Heart right ventricle (tissue), 16 donors: ENCODE data around the gene RP2. TPM values are rescaled to one million over a fixed set of nuclear protein-coding genes. Genes with fewer than 3 reads are reported as not detected.

Experiments used
- ATAC-seq, 8 donors: fragments of 200-7000 bp; cut with Tn5 transposase; one replicate each; pipeline ENCODE4 v1.9.1; 2020; ENCODE audit warnings: mild to moderate bottlenecking in 8 of 8, moderate library complexity in 8 of 8, moderate number of reproducible peaks in 1 of 8
- DNase-seq, 2 donors: peaks; one replicate each; pipeline ENCODE4 v3.0.0-alpha.2; 2020
- H3K27ac ChIP-seq, 10 donors: fragments of 200-600 bp; sonication (generic) in 2 of 10; one replicate each; pipeline versions ENCODE4 v1.5.0 to v1.8.0; 2020 to 2022; ENCODE audit warnings: mild to moderate bottlenecking in 3 of 10
- H3K27me3 ChIP-seq, 7 donors: fragments of 200-600 bp; one replicate each; pipeline ENCODE4 v1.8.0; 2021 to 2022; ENCODE audit warnings: mild to moderate bottlenecking in 2 of 7
- H3K36me3 ChIP-seq, 9 donors: fragments of 200-600 bp; sonication (generic) in 1 of 9; one replicate each; pipeline versions ENCODE4 v1.5.0 to v1.8.0; 2020 to 2022; ENCODE audit warnings: mild to moderate bottlenecking in 2 of 9
- H3K4me1 ChIP-seq, 9 donors: fragments of 200-600 bp; sonication (generic) in 1 of 9; one replicate each; pipeline versions ENCODE4 v1.5.0 to v1.8.0; 2020 to 2022; ENCODE audit warnings: mild to moderate bottlenecking in 4 of 9
- H3K4me3 ChIP-seq, 10 donors: fragments of 200-600 bp; sonication (generic) in 2 of 10; one replicate each; pipeline versions ENCODE4 v1.5.0 to v1.8.0; 2020 to 2022; ENCODE audit warnings: mild to moderate bottlenecking in 7 of 10, moderate library complexity in 2 of 10
- H3K9me3 ChIP-seq, 11 donors: fragments of 200-600 bp in 10 of 11; sonication (generic) in 2 of 11; one replicate each; pipeline versions ENCODE4 v1.5.0 to v1.8.0; 2013 to 2022; ENCODE audit warnings: mild to moderate bottlenecking in 2 of 11, control low read depth in 1 of 11, moderate library complexity in 1 of 11
- CTCF ChIP-seq, 9 donors: fragments of 200-600 bp; sonication (generic) in 2 of 9; IDR thresholded peaks; one replicate each; pipeline versions ENCODE4 v1.5.0 to v1.8.0; 2021 to 2022; ENCODE audit warnings: antibody characterized with exemption in 9 of 9, mild to moderate bottlenecking in 5 of 9, moderate library complexity in 1 of 9
- WGBS, 2 donors: extraction: QIAGEN DNeasy Blood & Tissue Kit; methylation state at CpG; one replicate each; pipeline ENCODE4 v1.1.7; 2013; ENCODE audit warnings: inconsistent platforms in 1 of 2; 5-methylcytosine and 5-hydroxymethylcytosine counted together
- intact Hi-C, 10 donors: fragments of 100-400 bp; cut with DNase I; formaldehyde crosslinking; loops; one replicate each; pipeline versions ENCODE4 v1.11.1 to v1.14.2; 2022
- polyA plus RNA-seq, 2 donors: library from polyadenylated mRNA; stranded (reverse); fragments of 200-250 nt; gene quantifications; one replicate each; pipeline ENCODE4 v1.2.3, GENCODE V29; 2013
- total RNA-seq, 10 donors: library from RNA; stranded (reverse); fragmentation: NEBNext Ultra II Directional in 3 of 10; extraction: Animal tissue kit (Norgen Biotek cat#: 25700) in 3 of 10; gene quantifications; one replicate each; pipeline versions ENCODE4 v1.2.1 to v1.2.4, GENCODE V29; 2021 to 2023
- donor health status: Arrhythmogenic right ventricular cardiomyopathy.
- donor health status: ischemic (EF 13 %, LVEDD 7.1; RV severe dilation, severe dysfunction).
- donor health status: healthy with polysubstance abuse.
- donor health status: DM: no; HTN: yes; CAD: no.
- donor health status: DM: no; HTN: no; CAD: no.
- donor health status: ischemic (EF 25% LVEDD 6.9; RV normal size, moderate dysfunction).
- donor health status: ischemic (EF 25% LVEDD 5.7; RV mildly dilated, moderate dysfunction).
- donor health status: healthy.
- donor health status: DM: yes; HTN: yes; CAD: no.
- donor health status: Ischemic cardiomyopathy.
- donor health status: ischemic (EF 35%, LVEDD 5.7; RV mildly dilated, moderate dysfunction).
- donor health status: nonischemic (EF 11% LVEDD 7.7; RV severe dilation, severe dysfunction).
- donor health status: DM: yes; HTN: yes; CAD: no.
- donor health status: PGD.
- donor health status: ischemic (EF 29% LVEDD 5.4; RV normal size, mild dysfunction).
- donor health status: nonischemic (EF 23%, LVEDD 6.1; RV moderate dilation, normal function).

The RP2 gene
- total and polyA plus RNA-seq, 12 donors = 2.2 to 5.8 (median 2.9) TPM

GRCh38 chrX:46805270-46805669 is 31.6 kb upstream of the RP2 start:
- ATAC-seq (no peak), DNase-seq (no peak)
- no peak for TF ChIP-seq CTCF (IDR thresholded peaks at IDR 0.05)
- H3K9me3 ChIP-seq = no peaks in the 10 kb centered on the region
- 76 to 78% methylated on average over 2 of the region's 2 CpGs for WGBS, 2 donors
- H3K27me3 ChIP-seq = peaks cover 0 to 21% (median 0%) of the 10 kb centered on the region in 7 donors
- intact Hi-C loops = no loop called here
- no peaks in the 10 kb centered on the region for H3K36me3 ChIP-seq
- no peak overlapping the region for H3K27ac ChIP-seq
- H3K4me3 ChIP-seq = no peak overlapping the region
- H3K4me1 ChIP-seq = no peaks in the 10 kb centered on the region

GRCh38 chrX:46811121-46811520 is 25.7 kb upstream of the RP2 start:
- Histone ChIP-seq H3K36me3 (no peaks in the 10 kb centered on the region), H3K27me3 (peaks cover 0 to 41% (median 0%) of the 10 kb centered on the region in 7 donors), H3K4me1 (no peaks in the 10 kb centered on the region), H3K4me3 (no peak overlapping the region), H3K9me3 (no peaks in the 10 kb centered on the region), H3K27ac (no peak overlapping the region)
- intact Hi-C loops = no loop called here
- ATAC-seq (no peak), DNase-seq (no peak)
- WGBS, 2 donors = 62 to 83% methylated on average over 1 of the region's 1 CpG
- no peak for TF ChIP-seq CTCF (IDR thresholded peaks at IDR 0.05)

- H3K4me1 ChIP-seq = no peaks in the 10 kb centered on the region
- peaks cover 0 to 41% (median 0%) of the 10 kb centered on the region in 7 donors for H3K27me3 ChIP-seq
- 42% methylated on average over 2 of the region's 2 CpGs for WGBS, 2 donors
- no peak for DNase-seq
- no peak for TF ChIP-seq CTCF (IDR thresholded peaks at IDR 0.05)
- H3K27ac ChIP-seq = no peak overlapping the region
- ATAC-seq = no peak
- intact Hi-C loops = no loop called here
- H3K9me3 ChIP-seq = no peaks in the 10 kb centered on the region
- no peak overlapping the region for H3K4me3 ChIP-seq
- no peaks in the 10 kb centered on the region for H3K36me3 ChIP-seq
Observed at GRCh38 chrX:46812445-46812844, 24.4 kb upstream of the RP2 start.

- 86 to 89% methylated on average over 7 of the region's 7 CpGs for WGBS, 2 donors
- H3K4me1 ChIP-seq = no peaks in the 10 kb centered on the region
- no peak overlapping the region for H3K4me3 ChIP-seq
- H3K9me3 ChIP-seq = no peaks in the 10 kb centered on the region
- ATAC-seq (no peak), DNase-seq (no peak)
- H3K36me3 ChIP-seq = no peaks in the 10 kb centered on the region
- H3K27me3 ChIP-seq = peaks cover 0 to 34% (median 0%) of the 10 kb centered on the region in 7 donors
- TF ChIP-seq CTCF (IDR thresholded peaks at IDR 0.05) = no peak
- H3K27ac ChIP-seq = no peak overlapping the region
- intact Hi-C loops = no loop called here
Observed at GRCh38 chrX:46814966-46815365, 21.9 kb upstream of the RP2 start.
